ENCODE results near the gene GUCD1. TPM values are rescaled to one million over a fixed set of nuclear protein-coding genes. Genes with fewer than 3 reads are reported as not detected.

Gene GUCD1
- total RNA-seq, 1 donor, result 146 TPM

GRCh38 chr22:24519496-24519895 lies 35.4 kb downstream of the GUCD1 start:
- Histone ChIP-seq H3K79me2 (ENCODE audit: insufficient read depth, low read length) (no peaks in the 10 kb centered on the region), H3K27me3 (ENCODE audit: insufficient read depth, low read length) (peaks cover 12% of the 10 kb centered on the region), H2AFZ (ENCODE audit: low read length) (no peak overlapping the region), H3K4me3 (ENCODE audit: insufficient read depth, low read length) (no peak overlapping the region), H3K27ac (ENCODE audit: low read depth, low read length) (no peak overlapping the region), H4K20me1 (ENCODE audit: insufficient read depth, low read length) (no peaks in the 10 kb centered on the region), H3K36me3 (ENCODE audit: insufficient read depth, low read length) (no peaks in the 10 kb centered on the region), H3K9me3 (ENCODE audit: low read depth, low read length) (no peaks in the 10 kb centered on the region), H3K4me1 (ENCODE audit: insufficient read depth, low read length) (peaks cover 15% of the 10 kb centered on the region), H3K4me2 (ENCODE audit: insufficient read depth, low read length) (no peak overlapping the region)
- TF ChIP-seq CTCF (IDR thresholded peaks at IDR 0.05; ENCODE audit: extremely low read depth, low read depth, low read length), result no peak
- DNase-seq (ENCODE audit: insufficient read length, low spot score, missing footprints), result peak; percentile 15

DNA sequence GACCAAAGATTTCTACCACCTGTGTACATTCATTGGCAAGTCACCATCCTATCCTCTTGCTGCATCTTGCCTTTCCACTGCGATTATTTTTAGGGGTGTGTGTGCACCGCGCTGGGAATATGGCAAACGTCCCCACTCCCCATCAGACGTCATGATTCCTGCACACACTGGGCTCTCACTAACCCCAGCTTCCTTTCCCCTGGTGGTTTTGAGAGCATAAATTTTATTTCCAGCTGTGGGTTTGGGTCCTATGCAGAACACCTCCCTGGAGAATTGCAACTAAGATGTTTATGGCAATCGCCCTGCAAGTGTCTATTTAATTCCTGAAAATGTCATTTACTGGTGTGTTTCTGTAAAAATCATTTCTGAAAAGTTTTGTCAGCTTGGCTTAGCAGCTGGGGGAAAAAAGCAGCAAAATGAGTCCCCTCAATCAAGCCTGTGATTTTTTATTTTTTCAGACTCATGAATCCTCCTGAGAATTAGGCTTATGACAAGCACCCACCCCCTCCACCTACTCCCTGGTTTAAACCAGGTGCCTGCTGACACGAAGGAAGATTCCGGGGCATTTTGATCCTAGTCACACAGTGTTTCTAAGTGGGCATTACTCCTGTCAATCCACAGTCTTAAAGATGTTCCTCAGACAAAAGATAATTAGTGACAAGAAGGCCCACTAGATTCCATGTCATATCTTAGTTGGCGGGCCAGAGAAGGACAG lies 36.0 kb downstream of the GUCD1 start:
- H3K4me1 ChIP-seq (ENCODE audit: insufficient read depth, low read length), result peaks cover 11% of the 10 kb centered on the region
- H3K36me3 ChIP-seq (ENCODE audit: insufficient read depth, low read length), result no peaks in the 10 kb centered on the region
- H3K27me3 ChIP-seq (ENCODE audit: insufficient read depth, low read length), result peaks cover 17% of the 10 kb centered on the region
- no peaks in the 10 kb centered on the region for H3K79me2 ChIP-seq (ENCODE audit: insufficient read depth, low read length)
- H3K9me3 ChIP-seq (ENCODE audit: low read depth, low read length), result no peaks in the 10 kb centered on the region
- no peak overlapping the region for H3K4me3 ChIP-seq (ENCODE audit: insufficient read depth, low read length)
- no peak overlapping the region for H3K27ac ChIP-seq (ENCODE audit: low read depth, low read length)
- no peak for TF ChIP-seq CTCF (IDR thresholded peaks at IDR 0.05; ENCODE audit: extremely low read depth, low read depth, low read length)
- no peak overlapping the region for H2AFZ ChIP-seq (ENCODE audit: low read length)
- no peaks in the 10 kb centered on the region for H4K20me1 ChIP-seq (ENCODE audit: insufficient read depth, low read length)
- DNase-seq (ENCODE audit: insufficient read length, low spot score, missing footprints), result peak; percentile 29
- H3K4me2 ChIP-seq (ENCODE audit: insufficient read depth, low read length), result no peak overlapping the region

DNA sequence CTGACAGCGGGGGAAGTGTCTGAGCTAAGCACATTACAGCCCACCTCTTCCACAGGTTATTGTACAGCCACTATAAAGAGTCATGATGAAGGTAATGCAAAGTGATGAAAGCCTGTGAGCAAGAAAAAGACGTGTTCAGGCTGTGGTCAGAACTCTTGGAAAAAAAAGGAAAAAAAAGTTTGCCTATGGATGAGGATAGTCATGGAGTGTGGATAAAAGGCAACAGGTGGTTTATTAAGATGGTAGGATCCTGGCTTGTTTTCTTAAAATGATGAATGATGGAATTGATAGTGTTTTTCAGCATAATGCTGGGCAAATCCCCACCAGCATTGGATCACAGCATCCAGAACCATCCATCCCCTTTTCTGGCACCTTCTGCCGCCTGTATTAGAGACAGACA lies 36.7 kb downstream of the GUCD1 start:
- DNase-seq (ENCODE audit: insufficient read length, low spot score, missing footprints), result no peak
- Histone ChIP-seq H3K36me3 (ENCODE audit: insufficient read depth, low read length) (no peaks in the 10 kb centered on the region), H3K4me2 (ENCODE audit: insufficient read depth, low read length) (no peak overlapping the region), H3K9me3 (ENCODE audit: low read depth, low read length) (no peaks in the 10 kb centered on the region), H3K27ac (ENCODE audit: low read depth, low read length) (no peak overlapping the region), H4K20me1 (ENCODE audit: insufficient read depth, low read length) (no peaks in the 10 kb centered on the region), H3K27me3 (ENCODE audit: insufficient read depth, low read length) (peaks cover 22% of the 10 kb centered on the region), H3K4me1 (ENCODE audit: insufficient read depth, low read length) (peaks cover 11% of the 10 kb centered on the region), H2AFZ (ENCODE audit: low read length) (no peak overlapping the region), H3K4me3 (ENCODE audit: insufficient read depth, low read length) (no peak overlapping the region), H3K79me2 (ENCODE audit: insufficient read depth, low read length) (no peaks in the 10 kb centered on the region)
- no peak for TF ChIP-seq CTCF (IDR thresholded peaks at IDR 0.05; ENCODE audit: extremely low read depth, low read depth, low read length)

GRCh38 chr22:24517446-24517845 lies 37.5 kb downstream of the GUCD1 start:
- H4K20me1 ChIP-seq (ENCODE audit: insufficient read depth, low read length), result no peaks in the 10 kb centered on the region
- no peak overlapping the region for H3K4me3 ChIP-seq (ENCODE audit: insufficient read depth, low read length)
- no peaks in the 10 kb centered on the region for H3K79me2 ChIP-seq (ENCODE audit: insufficient read depth, low read length)
- H2AFZ ChIP-seq (ENCODE audit: low read length), result no peak overlapping the region
- H3K27me3 ChIP-seq (ENCODE audit: insufficient read depth, low read length), result peaks cover 29% of the 10 kb centered on the region
- no peak overlapping the region for H3K4me2 ChIP-seq (ENCODE audit: insufficient read depth, low read length)
- no peaks in the 10 kb centered on the region for H3K36me3 ChIP-seq (ENCODE audit: insufficient read depth, low read length)
- peaks cover 11% of the 10 kb centered on the region for H3K4me1 ChIP-seq (ENCODE audit: insufficient read depth, low read length)
- peak; percentile 41 for DNase-seq (ENCODE audit: insufficient read length, low spot score, missing footprints)
- H3K9me3 ChIP-seq (ENCODE audit: low read depth, low read length), result no peaks in the 10 kb centered on the region
- no peak for TF ChIP-seq CTCF (IDR thresholded peaks at IDR 0.05; ENCODE audit: extremely low read depth, low read depth, low read length)
- H3K27ac ChIP-seq (ENCODE audit: low read depth, low read length), result no peak overlapping the region

Data from osteoblast (primary cell).